Hematopoietic multipotent progenitor cell treated with erythropoietin and hydrocortisone succinate and interleukin-3 and kit ligand, for 15 days (in vitro differentiated cells): ENCODE results near the gene NDUFS7.

ENCODE experiments used
- DNase-seq: peaks from one replicate; pipeline ENCODE4 v3.0.0-alpha.2; 2015; ENCODE audit warnings: low spot score

The NDUFS7 gene

GRCh38 chr19:1386945-1387683 lies 3.4 kb downstream of the NDUFS7 start:
- no peak for DNase-seq

GRCh38 chr19:1387684-1388636 lies 4.3 kb downstream of the NDUFS7 start:
- no peak for DNase-seq

- no peak for DNase-seq
Observed at GRCh38 chr19:1388637-1389026, 4.9 kb downstream of the NDUFS7 start.

DNA sequence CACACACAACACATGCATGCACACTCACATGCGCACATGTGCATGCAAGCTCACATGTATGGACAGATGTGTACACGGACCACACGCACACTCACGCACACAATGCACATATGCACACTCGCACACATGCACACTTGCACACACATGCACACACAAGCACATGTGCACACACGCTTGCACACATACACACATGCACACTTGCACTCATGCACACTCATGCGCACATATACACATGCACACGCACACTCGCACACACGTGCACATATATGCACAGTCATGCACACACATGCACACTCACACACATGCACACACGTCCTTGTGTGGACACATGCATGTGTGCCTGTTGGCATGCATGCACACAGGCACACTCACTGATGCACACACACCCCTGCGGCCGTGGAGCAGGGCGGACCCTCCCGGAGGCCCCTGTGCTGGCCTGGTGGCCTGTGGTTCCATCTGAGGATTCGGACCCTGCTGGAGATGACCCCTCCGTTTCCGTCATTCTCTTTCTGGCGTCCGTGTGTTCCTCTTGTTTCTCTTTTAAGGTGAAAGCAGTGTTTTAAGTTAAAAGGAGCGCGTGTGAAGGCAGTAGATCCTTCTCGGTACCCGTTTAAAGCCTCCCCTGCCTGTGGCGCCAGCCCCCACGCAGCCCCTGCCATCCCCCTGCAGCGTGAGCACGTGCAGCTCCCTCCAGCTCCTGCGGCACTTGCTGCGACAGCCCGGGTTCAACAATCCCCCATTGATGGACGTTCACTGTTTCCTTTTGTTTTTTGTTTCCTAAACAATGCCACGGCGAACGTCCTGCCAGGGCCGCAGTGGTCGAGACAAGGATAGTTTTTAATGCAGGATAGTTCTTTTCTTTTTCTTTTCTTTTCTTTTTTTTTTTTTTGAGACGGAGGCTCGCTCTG lies 5.6 kb downstream of the NDUFS7 start:
- DNase-seq, result no peak

DNA sequence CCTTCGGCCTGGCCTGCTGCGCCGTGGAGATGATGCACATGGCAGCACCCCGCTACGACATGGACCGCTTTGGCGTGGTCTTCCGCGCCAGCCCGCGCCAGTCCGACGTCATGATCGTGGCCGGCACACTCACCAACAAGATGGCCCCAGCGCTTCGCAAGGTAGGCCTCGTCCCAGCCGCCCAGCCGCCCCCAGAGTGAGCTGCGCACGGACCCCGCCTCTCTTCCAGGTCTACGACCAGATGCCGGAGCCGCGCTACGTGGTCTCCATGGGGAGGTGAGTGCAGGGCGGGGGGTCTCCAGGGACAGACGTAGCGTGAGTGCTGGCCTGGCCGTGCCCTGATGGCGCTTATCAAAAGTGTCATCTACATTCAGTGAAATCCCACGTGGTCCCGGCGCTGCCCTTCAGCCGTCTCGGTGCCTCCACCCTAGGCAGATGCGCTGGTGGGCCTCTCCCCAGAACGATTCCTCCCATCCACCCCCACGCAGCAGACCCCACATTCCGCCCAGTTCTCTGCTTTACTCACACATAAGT lies 7.2 kb downstream of the NDUFS7 start:
- DNase-seq, result no peak

DNA sequence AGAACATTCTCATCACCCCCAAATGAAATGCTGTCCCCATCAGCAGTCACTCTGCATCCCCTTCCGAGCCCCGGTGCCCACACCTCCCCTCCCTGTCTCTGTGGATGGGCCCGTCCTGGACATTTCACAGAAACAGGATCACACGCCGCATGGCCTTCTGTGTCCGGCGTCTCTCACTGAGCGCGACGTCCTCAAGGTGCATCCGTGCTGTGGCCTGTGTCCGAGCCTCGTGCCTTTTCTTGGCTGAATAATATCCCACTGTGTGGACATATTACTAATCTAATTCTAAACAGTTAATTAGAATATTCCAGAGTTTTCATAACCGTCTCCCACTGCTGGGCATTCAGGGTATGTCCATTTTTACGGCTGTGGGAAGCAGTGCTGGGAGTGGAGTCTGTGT lies 8.7 kb downstream of the NDUFS7 start:
- no peak for DNase-seq

DNA sequence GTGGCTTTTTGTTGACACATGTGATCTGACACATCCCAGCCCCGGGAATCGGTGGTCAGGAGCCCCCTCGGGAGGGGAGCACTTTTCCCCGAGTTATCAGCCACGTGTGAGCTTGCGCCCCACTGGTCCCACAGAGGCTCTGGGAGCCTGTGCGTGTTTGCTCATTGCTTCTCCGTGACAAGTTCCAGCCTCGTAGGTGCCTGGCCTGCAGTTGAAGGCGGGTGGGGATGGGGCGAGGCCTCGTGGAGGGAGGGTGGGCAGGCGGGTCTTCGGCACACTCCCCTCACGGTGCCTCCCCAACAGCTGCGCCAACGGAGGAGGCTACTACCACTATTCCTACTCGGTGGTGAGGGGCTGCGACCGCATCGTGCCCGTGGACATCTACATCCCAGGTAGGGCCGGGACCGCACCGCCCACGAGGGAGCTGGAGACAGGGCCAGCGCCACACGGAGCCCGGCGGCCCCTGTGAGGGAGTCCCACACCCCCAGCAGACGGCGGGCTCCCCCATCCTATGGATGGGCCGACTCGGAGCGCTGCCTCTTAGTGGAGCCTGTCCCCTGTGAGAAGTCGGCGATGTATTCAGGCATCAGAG lies 9.3 kb downstream of the NDUFS7 start:
- no peak for DNase-seq

- DNase-seq, result no peak
Observed at GRCh38 chr19:1393841-1394240, 10.1 kb downstream of the NDUFS7 start.

DNA sequence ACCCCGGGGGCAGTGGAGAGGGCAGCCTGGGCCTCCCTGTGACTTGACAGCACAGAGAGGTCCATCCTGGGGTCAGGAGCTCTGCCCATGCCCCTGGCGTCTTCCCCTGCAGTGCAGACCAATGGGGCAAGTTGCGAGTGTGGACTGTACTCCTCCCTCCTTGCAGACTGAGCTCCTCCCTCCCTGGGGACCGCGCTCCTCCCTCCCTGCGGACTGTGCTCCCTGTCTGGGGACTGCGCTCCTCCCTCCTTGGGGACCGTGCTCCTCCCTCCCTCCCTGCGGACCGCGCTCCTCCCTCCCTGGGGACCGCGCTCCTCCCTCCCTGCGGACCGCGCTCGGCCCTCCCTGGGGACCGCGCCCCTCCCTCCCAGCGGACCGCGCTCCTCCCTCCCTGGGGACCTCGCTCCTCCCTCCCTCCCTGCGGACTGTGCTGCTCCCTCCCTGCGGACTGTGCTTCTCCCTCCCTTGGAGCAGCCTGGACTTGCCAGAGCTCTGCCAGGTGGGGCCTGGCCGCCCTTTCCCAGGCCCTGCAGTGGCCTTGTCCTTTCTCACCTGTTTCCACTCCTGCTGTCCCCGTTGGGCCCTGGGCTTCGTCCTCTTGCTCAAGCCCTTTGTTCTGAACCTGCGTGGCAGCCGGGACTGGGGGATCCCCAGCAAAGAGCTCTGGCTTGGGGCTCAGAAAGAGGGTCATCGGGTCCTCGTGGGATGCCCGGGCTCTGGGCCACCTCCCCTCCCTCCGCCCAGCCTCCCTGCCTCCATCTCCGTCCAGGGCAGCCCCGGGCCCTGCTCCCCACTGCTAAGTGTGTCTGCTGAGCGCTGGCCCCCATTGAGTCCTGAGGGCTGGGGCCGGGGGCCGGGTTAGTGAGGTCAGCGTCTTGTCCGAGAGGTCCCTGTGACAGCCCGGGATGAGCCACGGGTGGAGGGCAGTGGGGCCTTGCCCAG lies 10.8 kb downstream of the NDUFS7 start:
- no peak for DNase-seq

GRCh38 chr19:1395194-1396018 lies 11.7 kb downstream of the NDUFS7 start:
- DNase-seq, result no peak

- DNase-seq, result no peak
Observed at GRCh38 chr19:1396019-1396767, 12.5 kb downstream of the NDUFS7 start.

DNA sequence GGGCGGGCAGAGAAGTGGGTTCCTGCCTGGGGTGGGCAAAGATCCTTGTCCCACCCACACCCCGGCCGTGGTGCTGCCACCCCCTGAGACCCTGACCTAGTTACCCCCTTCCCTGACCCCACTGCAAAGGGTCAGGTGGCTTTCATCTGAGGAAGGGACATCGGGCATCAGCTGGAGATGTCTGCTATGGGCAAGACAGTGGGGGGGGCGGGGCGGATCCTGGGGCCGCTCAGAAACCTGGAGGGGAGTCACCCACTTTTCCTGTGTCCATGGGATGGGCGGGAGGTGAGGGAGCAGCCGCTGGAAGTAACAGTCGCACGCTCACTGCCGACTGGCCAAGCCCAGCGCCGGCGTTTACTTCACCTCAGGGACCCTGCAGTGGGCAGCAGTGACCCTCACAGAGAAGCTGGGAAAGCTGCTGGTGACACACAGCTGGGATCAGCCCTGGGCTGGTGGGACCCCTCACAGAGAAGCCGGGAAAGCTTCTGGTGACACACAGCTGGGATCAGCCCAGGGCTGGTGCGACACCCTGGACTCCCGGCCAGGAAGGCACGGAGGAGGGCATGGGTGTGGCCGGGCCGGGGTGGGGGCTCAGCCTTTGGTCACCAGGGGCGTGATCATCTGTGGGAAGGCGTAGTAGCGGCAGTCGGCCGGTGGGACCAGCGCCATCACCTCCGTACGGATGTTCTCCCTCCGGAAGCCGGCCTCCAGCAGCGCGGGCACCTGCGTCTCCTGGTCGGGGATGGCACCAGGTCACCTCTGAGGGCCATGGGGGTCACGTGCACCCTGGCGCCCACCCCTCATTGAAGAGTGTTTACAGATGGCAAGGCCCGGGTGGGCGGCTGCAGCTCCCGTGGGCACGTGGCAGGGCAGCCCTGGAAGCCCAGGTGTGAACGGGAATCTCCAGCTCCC lies 13.3 kb downstream of the NDUFS7 start:
- no peak for DNase-seq

DNA sequence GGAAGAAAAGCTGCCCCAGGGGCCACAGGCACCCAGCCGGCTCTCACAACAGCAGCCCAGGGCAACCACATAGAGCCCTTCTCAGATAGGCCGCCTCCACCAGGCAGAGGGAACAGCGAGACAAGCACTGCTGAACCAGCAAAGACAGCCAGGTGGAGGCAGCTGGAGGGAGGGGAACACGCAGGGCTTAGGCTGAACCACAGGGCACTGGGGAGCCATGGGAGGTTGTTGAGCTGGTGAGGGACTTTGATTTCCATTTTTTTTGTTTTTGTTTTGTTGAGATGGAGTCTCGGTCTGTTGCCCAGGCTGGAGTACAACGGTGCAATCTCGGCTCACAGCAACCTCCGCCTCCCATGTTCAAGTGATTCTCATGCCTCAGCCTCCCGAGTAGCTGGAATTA lies 14.1 kb downstream of the NDUFS7 start:
- no peak for DNase-seq

GRCh38 chr19:1399079-1399478 lies 15.4 kb downstream of the NDUFS7 start:
- no peak for DNase-seq

DNA sequence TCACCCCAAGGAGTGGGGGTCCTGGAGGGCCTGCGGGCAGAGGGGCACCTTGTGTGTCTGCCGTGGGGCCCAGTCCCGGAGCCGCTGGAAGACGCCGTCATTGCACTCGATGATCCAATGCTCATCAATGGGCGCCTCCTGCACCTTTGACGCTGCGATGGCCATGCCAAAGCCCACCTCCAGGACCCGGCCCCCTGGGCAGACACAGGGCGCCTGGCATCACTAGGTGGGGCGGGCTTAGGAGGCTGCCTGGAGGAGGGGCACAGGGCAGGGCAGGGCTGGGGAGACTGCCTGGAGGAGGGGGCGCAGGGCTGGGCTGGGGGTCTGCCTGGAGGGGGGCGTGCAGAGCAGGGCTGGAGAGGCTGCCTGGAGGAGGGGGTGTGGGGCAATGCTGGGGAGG lies 16.0 kb downstream of the NDUFS7 start:
- no peak for DNase-seq

DNA sequence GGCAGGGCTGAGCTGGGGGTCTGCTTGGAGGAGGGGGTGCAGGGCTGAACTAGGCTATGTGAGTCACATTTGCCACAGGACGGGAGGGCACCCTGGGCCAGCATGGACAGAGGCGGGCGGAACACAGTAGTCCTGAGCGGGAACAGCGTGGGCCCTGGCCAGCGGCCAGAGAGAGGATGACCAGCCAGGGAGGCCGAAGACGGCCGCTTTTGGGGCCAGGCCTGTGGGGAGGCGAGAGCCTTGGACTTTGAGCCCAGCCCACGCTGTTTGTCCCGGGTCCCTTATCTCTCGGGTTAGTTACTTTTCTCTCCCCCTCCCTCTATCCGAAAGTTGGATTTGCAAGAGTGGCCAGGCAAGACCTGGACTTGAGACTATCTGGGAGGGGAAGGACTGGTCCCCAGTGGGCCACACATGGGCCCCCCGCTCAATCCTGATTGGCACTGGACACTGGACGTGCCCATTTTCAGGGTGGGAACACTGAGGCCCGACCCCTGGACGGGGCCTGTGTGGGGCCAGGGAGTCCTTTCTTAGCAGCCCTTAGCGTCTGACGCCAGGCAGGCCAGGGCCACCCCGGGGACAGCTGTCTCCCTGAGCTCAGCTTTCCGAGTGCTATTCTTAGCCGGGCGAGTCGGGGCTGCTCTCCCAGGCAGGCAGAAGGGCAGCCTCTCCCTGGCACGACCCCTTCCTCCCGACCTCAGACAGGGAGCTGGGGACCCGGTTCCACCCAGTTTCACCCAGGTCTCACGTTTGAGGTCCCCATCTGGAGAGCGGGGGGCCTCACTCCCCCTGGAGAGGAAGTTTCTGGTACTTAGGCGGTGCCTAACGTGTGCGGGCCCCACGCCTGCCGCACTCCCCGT lies 16.8 kb downstream of the NDUFS7 start:
- DNase-seq, result no peak
